KMS-11 (cell line): ENCODE data around the gene ASPSCR1.

ENCODE experiments used
- H2AFZ ChIP-seq: fragments of 200-600 bp; sonication (generic); 2 replicates; pipeline ENCODE4 v1.6.1; 2016; ENCODE audit warnings: antibody characterized with exemption, mixed run types, low read depth
- H3K27ac ChIP-seq: fragments of 200-600 bp; sonication (generic); 2 replicates; pipeline ENCODE4 v1.6.1; 2016; ENCODE audit warnings: mild to moderate bottlenecking, mixed run types
- H3K27me3 ChIP-seq: fragments of 200-600 bp; sonication (generic); 2 replicates; pipeline ENCODE4 v1.6.1; 2017; ENCODE audit warnings: mild to moderate bottlenecking, low read depth, mixed run types, moderate library complexity; ENCODE audit not compliant: insufficient read depth
- H3K36me3 ChIP-seq: fragments of 200-600 bp; sonication (generic); 2 replicates; pipeline ENCODE4 v1.6.1; 2017; ENCODE audit warnings: mild to moderate bottlenecking, mixed run types; ENCODE audit not compliant: insufficient read depth
- H3K4me1 ChIP-seq: fragments of 200-600 bp; sonication (generic); 2 replicates; pipeline ENCODE4 v1.6.1; 2016; ENCODE audit warnings: mild to moderate bottlenecking, low read depth, mixed run types; ENCODE audit not compliant: poor library complexity, severe bottlenecking
- H3K4me2 ChIP-seq: fragments of 200-600 bp; sonication (generic); 2 replicates; pipeline ENCODE4 v1.7.0; 2016; ENCODE audit warnings: mild to moderate bottlenecking, mixed run types
- H3K4me3 ChIP-seq: fragments of 200-600 bp; sonication (generic); IDR thresholded peaks from 2 replicates; pipeline ENCODE4 v1.6.1; 2017; ENCODE audit warnings: low read depth, low read length, mixed read lengths; ENCODE audit not compliant: insufficient read depth
- H3K79me2 ChIP-seq: fragments of 200-600 bp; sonication (generic); 2 replicates; pipeline ENCODE4 v1.6.1; 2016; ENCODE audit warnings: low read depth, mixed run types; ENCODE audit not compliant: insufficient read depth
- H3K9ac ChIP-seq: fragments of 200-600 bp; sonication (generic); 2 replicates; pipeline ENCODE4 v1.6.1; 2016; ENCODE audit warnings: mild to moderate bottlenecking, mixed run types
- H4K20me1 ChIP-seq: fragments of 200-600 bp; sonication (generic); 2 replicates; pipeline ENCODE4 v1.6.1; 2016; ENCODE audit warnings: mild to moderate bottlenecking, mixed run types; ENCODE audit not compliant: insufficient read depth
- CTCF ChIP-seq: fragments of 200-600 bp; sonication (generic); conservative IDR thresholded peaks from 2 replicates; pipeline ENCODE4 v1.6.1; 2017; ENCODE audit warnings: low read depth, mild to moderate bottlenecking, antibody characterized with exemption, low read length, moderate library complexity, mixed read lengths

ASPSCR1 gene

GRCh38 chr17:82007495-82008257, 30.2 kb downstream of the ASPSCR1 start:
- Histone ChIP-seq H3K4me2 (no peak overlapping the region), H2AFZ (no peak overlapping the region), H4K20me1 (no peaks in the 10 kb centered on the region), H3K36me3 (no peaks in the 10 kb centered on the region), H3K79me2 (no peaks in the 10 kb centered on the region), H3K4me1 (no peaks in the 10 kb centered on the region), H3K9ac (no peak overlapping the region), H3K27ac (no peak overlapping the region), H3K27me3 (no peaks in the 10 kb centered on the region), H3K4me3 (no peak overlapping the region)
- TF ChIP-seq CTCF = no peak

GRCh38 chr17:82008258-82008940, 31.0 kb downstream of the ASPSCR1 start:
- H3K4me1 ChIP-seq = no peaks in the 10 kb centered on the region

GRCh38 chr17:82008941-82009405, 31.5 kb downstream of the ASPSCR1 start:
- H3K27ac ChIP-seq = no peak overlapping the region
- no peaks in the 10 kb centered on the region for H4K20me1 ChIP-seq
- no peaks in the 10 kb centered on the region for H3K27me3 ChIP-seq
- H2AFZ ChIP-seq = no peak overlapping the region
- no peaks in the 10 kb centered on the region for H3K4me1 ChIP-seq
- no peak overlapping the region for H3K9ac ChIP-seq
- H3K4me2 ChIP-seq = no peak overlapping the region
- H3K79me2 ChIP-seq = no peaks in the 10 kb centered on the region
- TF ChIP-seq CTCF = no peak
- H3K36me3 ChIP-seq = no peaks in the 10 kb centered on the region
- H3K4me3 ChIP-seq = no peak overlapping the region

More at GRCh38 chr17:82008258-82008940, 31.0 kb downstream of the ASPSCR1 start:
- Histone ChIP-seq H3K36me3 (no peaks in the 10 kb centered on the region), H3K4me2 (no peak overlapping the region), H3K27me3 (no peaks in the 10 kb centered on the region), H3K4me3 (no peak overlapping the region), H3K9ac (no peak overlapping the region), H3K79me2 (no peaks in the 10 kb centered on the region), H2AFZ (no peak overlapping the region), H3K27ac (no peak overlapping the region), H4K20me1 (no peaks in the 10 kb centered on the region)
- no peak for TF ChIP-seq CTCF

- no peak overlapping the region for H2AFZ ChIP-seq
- no peak for TF ChIP-seq CTCF
- no peaks in the 10 kb centered on the region for H3K36me3 ChIP-seq
- no peak overlapping the region for H3K9ac ChIP-seq
- no peaks in the 10 kb centered on the region for H3K27me3 ChIP-seq
- H3K4me3 ChIP-seq = no peak overlapping the region
- no peak overlapping the region for H3K4me2 ChIP-seq
- H3K79me2 ChIP-seq = no peaks in the 10 kb centered on the region
- H4K20me1 ChIP-seq = no peaks in the 10 kb centered on the region
- H3K27ac ChIP-seq = no peak overlapping the region
- no peaks in the 10 kb centered on the region for H3K4me1 ChIP-seq
Observed at GRCh38 chr17:82009413-82009812, 32.0 kb downstream of the ASPSCR1 start.
